Measurements from ENCODE around the gene IFT122.

IFT122 gene

DNA sequence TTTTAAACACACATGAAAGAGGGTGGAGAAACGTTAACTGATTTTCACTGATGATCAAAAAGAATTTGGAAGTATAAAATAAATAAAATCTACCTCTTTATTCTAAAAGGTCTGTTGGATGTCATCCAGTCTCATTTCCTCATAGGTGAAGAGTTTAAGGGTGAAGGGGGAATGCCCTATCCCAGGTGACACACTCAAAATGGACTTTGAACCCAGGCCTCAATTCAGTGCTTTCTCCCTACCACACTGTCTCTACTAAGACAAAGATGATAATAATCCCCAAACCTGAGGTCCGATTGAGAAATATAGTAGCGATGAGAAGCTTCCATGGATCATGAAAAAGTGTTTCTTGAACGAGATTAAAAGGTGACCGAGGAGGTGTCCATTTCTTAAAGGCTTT lies 6.5 kb upstream of the IFT122 start:
- no peak for TF ChIP-seq TCF12 (IDR thresholded peaks at IDR 0.05; ENCODE audit: low read depth)
- no peak for TF ChIP-seq CEBPB (IDR thresholded peaks at IDR 0.05)
- no peak for TF ChIP-seq TAF1 (IDR thresholded peaks at IDR 0.05; ENCODE audit: low read depth)
- no peak for TF ChIP-seq EP300 (IDR thresholded peaks at IDR 0.05; ENCODE audit: borderline replicate concordance)
- no peak for TF ChIP-seq ZBTB7A (IDR thresholded peaks at IDR 0.05; ENCODE audit: low read depth)
- TF ChIP-seq, protein P1, sequence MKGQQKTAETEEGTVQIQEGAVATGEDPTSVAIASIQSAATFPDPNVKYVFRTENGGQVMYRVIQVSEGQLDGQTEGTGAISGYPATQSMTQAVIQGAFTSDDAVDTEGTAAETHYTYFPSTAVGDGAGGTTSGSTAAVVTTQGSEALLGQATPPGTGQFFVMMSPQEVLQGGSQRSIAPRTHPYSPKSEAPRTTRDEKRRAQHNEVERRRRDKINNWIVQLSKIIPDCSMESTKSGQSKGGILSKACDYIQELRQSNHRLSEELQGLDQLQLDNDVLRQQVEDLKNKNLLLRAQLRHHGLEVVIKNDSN (IDR thresholded peaks at IDR 0.05), result no peak
- no peak for TF ChIP-seq NFIC (IDR thresholded peaks at IDR 0.05)
- no peak for TF ChIP-seq RAD21 (IDR thresholded peaks at IDR 0.05; ENCODE audit: low read depth)
- TF ChIP-seq CREB1 (IDR thresholded peaks at IDR 0.05; ENCODE audit: low read depth), result no peak
- no peak for TF ChIP-seq TEAD4 (IDR thresholded peaks at IDR 0.05)
- TF ChIP-seq EGR1 (IDR thresholded peaks at IDR 0.05), result no peak
- no peak for TF ChIP-seq YY1 (IDR thresholded peaks at IDR 0.05; ENCODE audit: low read depth)
- TF ChIP-seq, protein P2, sequence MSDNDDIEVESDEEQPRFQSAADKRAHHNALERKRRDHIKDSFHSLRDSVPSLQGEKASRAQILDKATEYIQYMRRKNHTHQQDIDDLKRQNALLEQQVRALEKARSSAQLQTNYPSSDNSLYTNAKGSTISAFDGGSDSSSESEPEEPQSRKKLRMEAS (IDR thresholded peaks at IDR 0.05), result no peak
- TF ChIP-seq, protein P3, sequence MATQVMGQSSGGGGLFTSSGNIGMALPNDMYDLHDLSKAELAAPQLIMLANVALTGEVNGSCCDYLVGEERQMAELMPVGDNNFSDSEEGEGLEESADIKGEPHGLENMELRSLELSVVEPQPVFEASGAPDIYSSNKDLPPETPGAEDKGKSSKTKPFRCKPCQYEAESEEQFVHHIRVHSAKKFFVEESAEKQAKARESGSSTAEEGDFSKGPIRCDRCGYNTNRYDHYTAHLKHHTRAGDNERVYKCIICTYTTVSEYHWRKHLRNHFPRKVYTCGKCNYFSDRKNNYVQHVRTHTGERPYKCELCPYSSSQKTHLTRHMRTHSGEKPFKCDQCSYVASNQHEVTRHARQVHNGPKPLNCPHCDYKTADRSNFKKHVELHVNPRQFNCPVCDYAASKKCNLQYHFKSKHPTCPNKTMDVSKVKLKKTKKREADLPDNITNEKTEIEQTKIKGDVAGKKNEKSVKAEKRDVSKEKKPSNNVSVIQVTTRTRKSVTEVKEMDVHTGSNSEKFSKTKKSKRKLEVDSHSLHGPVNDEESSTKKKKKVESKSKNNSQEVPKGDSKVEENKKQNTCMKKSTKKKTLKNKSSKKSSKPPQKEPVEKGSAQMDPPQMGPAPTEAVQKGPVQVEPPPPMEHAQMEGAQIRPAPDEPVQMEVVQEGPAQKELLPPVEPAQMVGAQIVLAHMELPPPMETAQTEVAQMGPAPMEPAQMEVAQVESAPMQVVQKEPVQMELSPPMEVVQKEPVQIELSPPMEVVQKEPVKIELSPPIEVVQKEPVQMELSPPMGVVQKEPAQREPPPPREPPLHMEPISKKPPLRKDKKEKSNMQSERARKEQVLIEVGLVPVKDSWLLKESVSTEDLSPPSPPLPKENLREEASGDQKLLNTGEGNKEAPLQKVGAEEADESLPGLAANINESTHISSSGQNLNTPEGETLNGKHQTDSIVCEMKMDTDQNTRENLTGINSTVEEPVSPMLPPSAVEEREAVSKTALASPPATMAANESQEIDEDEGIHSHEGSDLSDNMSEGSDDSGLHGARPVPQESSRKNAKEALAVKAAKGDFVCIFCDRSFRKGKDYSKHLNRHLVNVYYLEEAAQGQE (IDR thresholded peaks at IDR 0.05; ENCODE audit: low read depth), result no peak
- TF ChIP-seq FOXM1 (IDR thresholded peaks at IDR 0.05; ENCODE audit: borderline replicate concordance, low read depth), result no peak

DNA sequence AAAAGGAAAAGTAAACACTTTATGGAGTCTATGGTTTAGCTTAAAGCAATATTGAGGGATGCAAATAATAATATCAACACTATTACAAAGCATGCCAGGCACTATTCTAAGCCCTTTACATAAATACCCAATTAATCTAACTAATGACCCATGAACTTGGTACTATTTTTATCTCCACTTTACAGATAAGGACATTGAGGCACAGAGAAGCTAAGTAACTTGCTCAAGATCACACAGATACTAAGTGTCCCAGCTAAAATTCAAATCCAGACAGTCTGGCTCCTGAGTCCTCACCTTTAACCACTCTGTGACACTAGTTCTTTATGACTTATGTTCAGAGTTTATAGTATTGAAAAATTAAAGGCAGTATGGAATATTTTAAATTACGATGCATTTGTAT lies 5.9 kb upstream of the IFT122 start:
- TF ChIP-seq, protein P3 (IDR thresholded peaks at IDR 0.05; ENCODE audit: low read depth), result no peak
- no peak for TF ChIP-seq TCF12 (IDR thresholded peaks at IDR 0.05; ENCODE audit: low read depth)
- TF ChIP-seq FOXM1 (IDR thresholded peaks at IDR 0.05; ENCODE audit: borderline replicate concordance, low read depth), result no peak
- no peak for TF ChIP-seq NFIC (IDR thresholded peaks at IDR 0.05)
- TF ChIP-seq ZBTB7A (IDR thresholded peaks at IDR 0.05; ENCODE audit: low read depth), result no peak
- TF ChIP-seq, protein P2 (IDR thresholded peaks at IDR 0.05), result no peak
- no peak for TF ChIP-seq EGR1 (IDR thresholded peaks at IDR 0.05)
- TF ChIP-seq TAF1 (IDR thresholded peaks at IDR 0.05; ENCODE audit: low read depth), result no peak
- no peak for TF ChIP-seq YY1 (IDR thresholded peaks at IDR 0.05; ENCODE audit: low read depth)
- TF ChIP-seq, protein P1 (IDR thresholded peaks at IDR 0.05), result no peak

DNA sequence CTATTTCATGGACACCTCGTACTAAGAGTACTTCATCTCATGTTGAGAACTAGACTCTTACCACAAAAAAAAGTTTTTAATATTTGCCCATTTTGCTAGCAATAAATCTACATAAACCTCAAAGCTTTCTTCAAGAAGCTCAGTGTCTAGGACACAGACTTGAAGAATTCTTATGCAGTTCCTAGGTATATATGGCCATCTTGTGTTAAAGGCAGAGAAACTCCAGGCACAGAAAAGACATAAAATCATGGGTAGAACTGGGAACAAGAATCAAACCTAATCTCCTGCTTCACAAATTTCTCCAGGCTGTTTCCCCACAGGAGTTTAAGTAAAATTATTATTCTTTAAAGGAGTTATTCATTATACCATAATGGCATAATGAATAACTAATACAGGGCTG lies 4.7 kb upstream of the IFT122 start:
- TF ChIP-seq TCF12 (IDR thresholded peaks at IDR 0.05; ENCODE audit: low read depth), result no peak
- no peak for TF ChIP-seq EGR1 (IDR thresholded peaks at IDR 0.05)
- TF ChIP-seq, protein P3 (IDR thresholded peaks at IDR 0.05; ENCODE audit: low read depth), result no peak
- TF ChIP-seq RAD21 (IDR thresholded peaks at IDR 0.05; ENCODE audit: low read depth), result no peak
- TF ChIP-seq YY1 (IDR thresholded peaks at IDR 0.05; ENCODE audit: low read depth), result no peak
- no peak for TF ChIP-seq FOXM1 (IDR thresholded peaks at IDR 0.05; ENCODE audit: borderline replicate concordance, low read depth)
- TF ChIP-seq, protein P2 (IDR thresholded peaks at IDR 0.05), result no peak
- TF ChIP-seq ZBTB7A (IDR thresholded peaks at IDR 0.05; ENCODE audit: low read depth), result no peak
- no peak for TF ChIP-seq EP300 (IDR thresholded peaks at IDR 0.05; ENCODE audit: borderline replicate concordance)
- no peak for TF ChIP-seq TAF1 (IDR thresholded peaks at IDR 0.05; ENCODE audit: low read depth)
- no peak for TF ChIP-seq NFIC (IDR thresholded peaks at IDR 0.05)
- TF ChIP-seq TEAD4 (IDR thresholded peaks at IDR 0.05), result no peak
- no peak for TF ChIP-seq CREB1 (IDR thresholded peaks at IDR 0.05; ENCODE audit: low read depth)
- TF ChIP-seq CEBPB (IDR thresholded peaks at IDR 0.05), result no peak
- TF ChIP-seq, protein P1 (IDR thresholded peaks at IDR 0.05), result no peak

All from Ishikawa (cell line).